DMS 273 (cell line): ENCODE data around the gene GP9.
"Not testable (repeated sequence)": the region's sequence is repeated elsewhere in the genome, so short reads cannot be mapped to it uniquely, and the experiment has no call there.

Source experiments
- DNase-seq: peaks from one replicate; lab custom pipeline; 2025; ENCODE audit not compliant: unreplicated experiment; lab: John Stamatoyannopoulos, UW

Gene GP9

DNA sequence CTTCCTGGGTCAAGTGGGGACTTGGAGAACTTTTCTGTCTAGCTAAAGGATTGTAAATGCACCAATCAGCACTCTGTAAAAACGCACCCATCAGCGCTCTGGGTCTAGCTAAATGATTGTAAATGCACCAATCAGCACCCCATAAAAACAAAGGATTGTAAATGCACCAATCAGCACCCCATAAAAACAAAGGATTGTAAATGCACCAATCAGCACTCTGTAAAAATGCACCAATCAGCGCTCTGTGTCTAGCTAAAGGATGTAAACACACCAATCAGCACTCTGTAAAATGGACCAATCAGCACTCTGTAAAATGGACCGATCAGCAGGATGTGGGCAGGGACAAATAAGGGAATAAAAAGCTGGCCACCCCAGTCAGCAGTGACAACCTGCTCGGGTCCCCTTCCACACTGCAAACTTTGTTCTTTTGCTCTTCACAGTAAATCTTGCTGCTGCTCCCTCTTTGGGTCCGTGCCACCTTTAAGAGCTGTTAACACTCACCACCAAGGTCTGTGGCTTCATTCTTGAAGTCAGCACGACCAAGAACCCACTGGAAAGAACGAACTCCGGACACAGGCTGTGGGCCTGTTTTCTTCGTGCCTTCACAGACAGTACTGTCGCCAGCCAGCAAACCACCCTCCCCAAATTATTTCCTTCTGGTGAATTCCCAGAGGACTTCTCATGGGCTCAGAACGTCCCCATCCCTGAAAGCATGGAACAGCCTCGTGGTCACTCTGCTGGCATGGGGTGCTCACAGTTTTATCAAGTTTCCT is 8.9 kb downstream of the GP9 start:
- not testable (repeated sequence) for DNase-seq

DNA sequence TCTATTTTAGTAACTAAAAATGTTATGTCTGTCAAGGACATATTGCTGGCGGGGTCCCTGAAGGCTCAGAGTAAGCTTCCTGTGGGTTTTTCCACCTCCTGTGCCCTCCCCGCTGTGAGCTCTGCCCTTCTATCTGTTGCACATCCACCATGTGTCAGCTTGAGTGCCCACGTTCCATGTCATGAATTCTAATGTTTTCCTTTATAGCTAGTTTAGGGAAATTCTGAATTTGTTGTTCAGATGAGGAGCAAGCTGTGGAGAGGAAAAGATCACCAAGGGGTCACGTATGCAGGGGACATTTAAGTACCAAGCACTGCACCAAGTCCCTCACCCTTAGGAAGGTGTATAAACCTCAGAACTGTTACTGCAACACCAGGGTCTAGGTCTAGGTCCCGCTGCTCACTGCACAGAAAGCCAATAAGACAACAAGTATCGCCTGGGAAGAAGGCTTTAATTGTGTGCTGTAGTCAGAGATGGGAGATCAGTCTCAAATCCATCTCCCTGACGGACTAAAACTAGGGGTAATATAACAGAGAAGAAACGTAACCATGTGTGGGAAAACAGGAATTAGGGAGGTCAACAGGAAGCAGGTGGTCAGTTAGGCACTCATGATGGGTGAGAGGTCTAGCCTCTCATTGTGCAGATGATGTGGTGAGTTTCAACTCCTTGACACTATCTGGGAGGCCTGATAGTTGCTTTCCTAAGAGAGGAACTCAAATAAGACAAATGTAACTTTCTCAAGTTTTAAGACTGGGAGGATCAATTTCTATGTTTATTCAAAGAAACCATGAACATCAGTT is 9.7 kb downstream of the GP9 start:
- DNase-seq, result no peak

GRCh38 chr3:129077222-129077621 is 16.6 kb downstream of the GP9 start:
- no peak for DNase-seq

DNA sequence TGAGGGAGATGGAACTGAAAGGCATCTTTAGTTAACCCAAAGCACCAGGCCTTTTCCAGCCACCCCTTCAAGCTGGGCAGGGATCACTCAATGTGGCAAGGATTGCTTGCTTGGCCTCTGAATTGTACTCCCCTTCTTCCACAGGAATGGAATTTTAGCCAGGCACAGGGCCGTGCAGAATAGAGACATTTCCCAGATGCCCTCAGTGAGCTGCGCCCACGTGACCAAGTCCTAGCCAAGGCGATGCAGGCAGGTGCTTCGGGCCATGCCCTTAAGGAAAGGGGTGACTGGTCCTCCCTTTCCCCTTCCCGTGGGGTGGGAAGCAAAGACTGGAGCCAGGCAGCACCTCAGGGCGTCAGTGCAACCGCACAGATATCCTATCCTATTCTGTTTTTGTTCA is 17.9 kb downstream of the GP9 start:
- DNase-seq, result no peak

GRCh38 chr3:129081503-129081902 is 20.9 kb downstream of the GP9 start:
- DNase-seq, result no peak

GRCh38 chr3:129082026-129082425 is 21.4 kb downstream of the GP9 start:
- DNase-seq, result no peak

DNA sequence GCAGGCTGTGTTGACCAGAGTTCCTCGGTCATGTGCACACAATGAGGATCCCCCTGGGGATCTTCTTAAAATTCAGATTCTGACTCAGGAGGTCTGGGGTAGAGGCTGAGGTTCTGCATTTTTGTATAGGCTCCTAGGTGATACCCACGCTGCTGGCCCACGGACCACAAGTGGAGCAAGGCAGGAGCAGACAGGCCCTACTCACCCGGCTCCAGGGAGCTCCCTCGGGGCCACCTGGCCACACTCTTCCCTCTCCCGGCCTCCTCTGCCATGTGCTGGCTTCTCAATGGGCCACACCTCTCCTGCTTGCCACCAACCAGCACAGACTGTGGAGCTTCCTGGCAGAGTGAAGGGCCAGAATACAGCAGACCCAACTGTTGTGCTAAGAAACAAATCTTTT is 23.9 kb downstream of the GP9 start:
- no peak for DNase-seq

GRCh38 chr3:129085165-129085715 is 24.7 kb downstream of the GP9 start:
- no peak for DNase-seq

- no peak for DNase-seq
Observed at GRCh38 chr3:129085818-129086217, 25.2 kb downstream of the GP9 start.

DNA sequence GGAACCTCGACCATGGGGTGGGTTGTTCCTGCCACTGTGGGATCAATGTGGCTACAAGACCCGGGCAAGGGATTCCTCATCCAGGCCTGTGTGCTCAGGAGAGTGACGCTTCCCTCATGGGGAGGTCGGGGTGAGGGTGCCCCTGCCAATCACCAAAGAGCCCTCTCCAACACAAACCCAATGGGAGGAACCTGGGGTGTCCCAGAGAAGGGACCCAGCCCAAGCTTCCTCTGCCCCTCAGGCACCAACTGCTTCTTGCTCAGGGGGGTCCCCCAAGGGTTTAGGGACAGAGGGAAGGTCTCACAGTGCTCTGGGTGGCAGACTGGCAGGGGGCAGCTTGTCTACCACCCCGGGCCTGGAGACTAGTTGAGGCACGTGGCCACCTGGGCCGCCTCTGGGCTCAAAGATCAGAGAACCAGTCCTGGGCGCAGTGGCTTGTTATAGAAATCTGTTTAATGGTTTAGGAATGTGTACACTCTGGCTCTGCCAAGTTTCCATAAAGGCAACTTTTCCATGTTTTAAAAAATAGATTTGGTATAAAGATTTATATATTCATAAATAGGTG is 26.6 kb downstream of the GP9 start:
- no peak for DNase-seq

DNA sequence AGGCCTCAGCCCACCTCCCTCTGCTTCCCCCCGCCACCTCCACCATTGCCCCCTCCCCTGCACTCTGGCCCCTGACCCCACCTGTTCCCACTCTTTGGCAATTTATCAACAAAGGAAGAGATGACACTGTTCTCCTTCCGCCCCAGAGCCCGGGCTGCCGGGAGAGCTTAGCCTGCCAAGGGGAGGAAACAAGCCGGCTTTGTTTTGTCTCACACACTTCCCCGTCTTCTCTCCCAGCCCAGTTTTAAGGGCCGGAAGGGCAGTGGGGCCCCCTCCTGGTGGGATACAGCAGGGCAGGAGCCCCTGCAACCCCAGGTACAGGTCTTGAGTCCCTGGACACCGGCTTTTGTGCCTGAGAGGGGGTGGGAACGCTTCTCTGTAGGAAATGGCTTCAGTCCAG is 27.3 kb downstream of the GP9 start:
- peak; percentile 72 for DNase-seq

GRCh38 chr3:129088312-129088711 is 27.7 kb downstream of the GP9 start:
- DNase-seq, result not testable (repeated sequence)

GRCh38 chr3:129095285-129095684 is 34.7 kb downstream of the GP9 start:
- DNase-seq, result no peak

- DNase-seq, result no peak
Observed at GRCh38 chr3:129100274-129100673, 39.7 kb downstream of the GP9 start.

DNA sequence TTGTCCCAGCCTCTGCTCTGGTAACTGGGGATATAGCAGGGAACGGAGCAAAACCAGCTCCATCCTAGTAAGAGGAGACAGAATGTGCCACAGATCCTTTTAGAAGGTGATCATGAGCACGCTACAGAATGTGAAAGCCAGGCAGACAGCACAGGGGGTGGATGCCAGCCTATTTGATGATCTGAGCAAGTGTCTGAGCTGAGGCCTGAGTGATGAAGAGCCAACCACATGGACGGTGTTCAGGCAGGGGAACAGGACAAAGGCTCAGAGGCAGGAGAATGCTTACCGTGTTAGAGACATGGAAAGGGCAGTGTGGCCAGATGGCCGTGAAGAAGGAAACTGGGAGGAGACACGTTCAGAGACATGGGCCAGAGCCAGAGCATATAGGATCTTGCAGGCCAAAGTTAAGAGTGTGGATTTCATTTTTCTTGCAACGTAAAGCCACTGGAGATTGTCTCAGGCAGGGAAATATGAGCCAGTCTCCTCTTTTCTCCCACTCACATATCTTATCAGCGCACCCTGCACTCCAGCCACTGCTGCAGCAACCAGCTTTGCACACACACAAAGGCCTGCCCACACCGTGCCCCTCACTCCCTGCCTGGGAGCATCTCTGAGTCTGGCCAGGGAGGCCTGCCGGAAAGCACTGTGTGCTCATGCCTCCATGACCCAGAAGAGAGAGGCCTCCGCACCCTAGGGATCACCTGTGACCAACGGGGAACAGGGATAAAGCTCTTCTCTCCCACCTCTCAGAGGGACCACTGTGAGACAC is 41.0 kb downstream of the GP9 start:
- no peak for DNase-seq

- no peak for DNase-seq
Observed at GRCh38 chr3:129103296-129103695, 42.7 kb downstream of the GP9 start.

DNA sequence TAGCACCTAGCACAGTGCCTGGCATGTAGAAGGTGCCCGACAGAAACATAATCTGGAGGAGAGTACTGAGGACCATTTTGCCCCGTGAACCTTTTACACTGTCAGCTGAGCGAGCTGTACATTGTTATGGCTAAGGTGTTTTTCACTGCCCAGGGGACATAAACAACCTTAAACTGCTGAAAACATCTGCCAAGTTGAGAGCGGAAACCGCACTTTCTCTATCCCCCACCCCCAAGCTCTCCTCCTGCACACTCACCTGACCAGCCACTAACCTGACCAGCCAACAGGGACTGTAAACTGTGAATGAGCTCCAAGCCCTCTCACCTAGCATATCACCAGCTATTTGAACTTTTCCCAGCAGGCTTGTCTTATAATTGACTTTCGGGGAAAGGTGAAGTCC is 43.5 kb downstream of the GP9 start:
- DNase-seq, result no peak

DNA sequence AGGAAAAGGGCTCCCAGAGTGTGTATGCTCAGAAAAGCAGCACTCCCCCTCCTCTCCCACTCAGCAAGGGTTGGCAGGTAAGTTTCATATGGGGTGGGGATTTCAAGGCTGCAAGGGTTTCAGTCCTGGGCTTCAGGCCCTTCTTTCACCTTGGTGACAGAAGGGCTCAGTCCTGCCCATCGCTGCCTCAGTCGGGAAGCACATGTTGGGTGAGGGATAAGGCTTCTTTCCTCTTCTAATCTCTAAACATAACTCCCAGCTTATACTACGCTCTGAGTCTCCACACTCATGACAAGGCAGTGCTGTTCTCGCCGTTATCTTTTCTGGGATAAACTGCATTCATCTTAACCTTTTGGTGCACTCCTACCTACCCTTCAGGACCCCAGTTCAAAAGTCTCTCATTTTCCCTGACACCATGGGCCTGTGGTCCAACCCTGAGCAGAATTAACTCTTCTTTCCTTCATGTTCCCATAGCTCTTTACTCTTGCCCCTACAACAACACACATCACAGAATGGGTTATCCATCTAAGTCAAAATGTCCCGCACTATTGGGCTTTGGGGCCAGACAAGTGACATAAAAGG is 44.0 kb downstream of the GP9 start:
- DNase-seq, result no peak

GRCh38 chr3:129105862-129106261 is 45.3 kb downstream of the GP9 start:
- DNase-seq, result no peak

GRCh38 chr3:129106320-129106719 is 45.7 kb downstream of the GP9 start:
- DNase-seq, result peak; percentile 57
